IPS-15b (cell line): ENCODE results near the gene CCDC77.
A peak's percentile ranks its signal among the peaks of the same experiment; 100 is the strongest.

Source experiments
- H3K27me3 ChIP-seq: one replicate; pipeline ENCODE4 v1.6.1; 2013; ENCODE audit warnings: low read length; ENCODE audit not compliant: control insufficient read depth, insufficient read depth
- H3K36me3 ChIP-seq: one replicate; pipeline ENCODE4 v1.6.1; 2013; ENCODE audit warnings: low read length; ENCODE audit not compliant: control insufficient read depth, insufficient read depth
- H3K4me1 ChIP-seq: one replicate; pipeline ENCODE4 v1.6.1; 2013; ENCODE audit warnings: mild to moderate bottlenecking, low read length; ENCODE audit not compliant: control insufficient read depth, insufficient read depth
- H3K4me3 ChIP-seq: one replicate; pipeline ENCODE4 v1.5.1; 2013; ENCODE audit warnings: low read depth, low read length
- H3K9ac ChIP-seq: one replicate; pipeline ENCODE4 v1.6.1; 2013; ENCODE audit warnings: low read depth, mild to moderate bottlenecking, low read length
- H3K9me3 ChIP-seq: one replicate; pipeline ENCODE4 v1.6.1; 2013; ENCODE audit warnings: mild to moderate bottlenecking, low read length; ENCODE audit not compliant: control insufficient read depth, insufficient read depth

The CCDC77 gene

GRCh38 chr12:455821-456220 is 54.4 kb downstream of the CCDC77 start:
- no peaks in the 10 kb centered on the region for H3K9me3 ChIP-seq
- H3K4me1 ChIP-seq = peaks cover 2% of the 10 kb centered on the region
- H3K36me3 ChIP-seq = no peaks in the 10 kb centered on the region
- no peak overlapping the region for H3K4me3 ChIP-seq
- peaks cover 26% of the 10 kb centered on the region for H3K27me3 ChIP-seq
- H3K9ac ChIP-seq = no peak overlapping the region

- H3K9ac ChIP-seq = no peak overlapping the region
- H3K36me3 ChIP-seq = no peaks in the 10 kb centered on the region
- peaks cover 4% of the 10 kb centered on the region for H3K4me1 ChIP-seq
- H3K4me3 ChIP-seq = no peak overlapping the region
- H3K9me3 ChIP-seq = no peaks in the 10 kb centered on the region
- H3K27me3 ChIP-seq = peaks cover 40% of the 10 kb centered on the region
Measured at GRCh38 chr12:457676-458075, 56.2 kb downstream of the CCDC77 start.

GRCh38 chr12:459050-459429 is 57.6 kb downstream of the CCDC77 start:
- Histone ChIP-seq H3K36me3 (no peaks in the 10 kb centered on the region), H3K4me3 (peak overlapping the region; percentile 68), H3K27me3 (peaks cover 40% of the 10 kb centered on the region), H3K9ac (peak overlapping the region; percentile 24), H3K4me1 (peaks cover 4% of the 10 kb centered on the region), H3K9me3 (no peaks in the 10 kb centered on the region)

- Histone ChIP-seq H3K9me3 (no peaks in the 10 kb centered on the region), H3K4me1 (peaks cover 4% of the 10 kb centered on the region), H3K36me3 (no peaks in the 10 kb centered on the region), H3K27me3 (peaks cover 40% of the 10 kb centered on the region), H3K9ac (peak within 1 kb of the TSS; percentile 24), H3K4me3 (peak within 1 kb of the TSS; percentile 68)
Measured at GRCh38 chr12:459430-460258, 58.2 kb downstream of the CCDC77 start, which contains the start of gene B4GALNT3. Gene B4GALNT3, plus strand, starts transcription at chr12:459939. Its CDS starts 438 bp downstream, at chr12:460377.

GRCh38 chr12:460261-461230 is 59.1 kb downstream of the CCDC77 start:
- H3K36me3 ChIP-seq = no peaks in the 10 kb centered on the region
- H3K4me3 ChIP-seq = peak overlapping the region; percentile 52
- peaks cover 40% of the 10 kb centered on the region for H3K27me3 ChIP-seq
- H3K4me1 ChIP-seq = peaks cover 4% of the 10 kb centered on the region
- no peaks in the 10 kb centered on the region for H3K9me3 ChIP-seq
- no peak overlapping the region for H3K9ac ChIP-seq

GRCh38 chr12:461425-461824 is 60.0 kb downstream of the CCDC77 start:
- Histone ChIP-seq H3K9me3 (no peaks in the 10 kb centered on the region), H3K36me3 (no peaks in the 10 kb centered on the region), H3K27me3 (peaks cover 40% of the 10 kb centered on the region), H3K4me3 (peak overlapping the region; percentile 52), H3K9ac (no peak overlapping the region), H3K4me1 (peaks cover 4% of the 10 kb centered on the region)

- Histone ChIP-seq H3K9me3 (no peaks in the 10 kb centered on the region), H3K27me3 (peaks cover 30% of the 10 kb centered on the region), H3K36me3 (no peaks in the 10 kb centered on the region), H3K4me1 (peaks cover 4% of the 10 kb centered on the region), H3K9ac (no peak overlapping the region), H3K4me3 (no peak overlapping the region)
Measured at GRCh38 chr12:462936-463705, 61.7 kb downstream of the CCDC77 start.

GRCh38 chr12:464484-465267 is 63.2 kb downstream of the CCDC77 start:
- H3K9me3 ChIP-seq = no peaks in the 10 kb centered on the region
- peaks cover 2% of the 10 kb centered on the region for H3K4me1 ChIP-seq
- H3K4me3 ChIP-seq = no peak overlapping the region
- H3K27me3 ChIP-seq = peaks cover 15% of the 10 kb centered on the region
- H3K9ac ChIP-seq = no peak overlapping the region
- H3K36me3 ChIP-seq = no peaks in the 10 kb centered on the region

GRCh38 chr12:466039-466438 is 64.6 kb downstream of the CCDC77 start:
- no peaks in the 10 kb centered on the region for H3K9me3 ChIP-seq
- no peak overlapping the region for H3K4me3 ChIP-seq
- no peaks in the 10 kb centered on the region for H3K36me3 ChIP-seq
- no peak overlapping the region for H3K9ac ChIP-seq
- H3K4me1 ChIP-seq = peaks cover 2% of the 10 kb centered on the region
- peaks cover 12% of the 10 kb centered on the region for H3K27me3 ChIP-seq

- no peaks in the 10 kb centered on the region for H3K36me3 ChIP-seq
- no peak overlapping the region for H3K9ac ChIP-seq
- H3K27me3 ChIP-seq = peaks cover 5% of the 10 kb centered on the region
- no peak overlapping the region for H3K4me3 ChIP-seq
- no peaks in the 10 kb centered on the region for H3K4me1 ChIP-seq
- H3K9me3 ChIP-seq = no peaks in the 10 kb centered on the region
Measured at GRCh38 chr12:466762-467161, 65.3 kb downstream of the CCDC77 start.
